GM19238 (cell line): ENCODE data around the gene ABCA7.

Source experiments
- DNase-seq: peaks from one replicate; pipeline ENCODE4 v3.0.0; 2011; ENCODE audit warnings: low spot score; ENCODE audit not compliant: insufficient read length

The ABCA7 gene

DNA sequence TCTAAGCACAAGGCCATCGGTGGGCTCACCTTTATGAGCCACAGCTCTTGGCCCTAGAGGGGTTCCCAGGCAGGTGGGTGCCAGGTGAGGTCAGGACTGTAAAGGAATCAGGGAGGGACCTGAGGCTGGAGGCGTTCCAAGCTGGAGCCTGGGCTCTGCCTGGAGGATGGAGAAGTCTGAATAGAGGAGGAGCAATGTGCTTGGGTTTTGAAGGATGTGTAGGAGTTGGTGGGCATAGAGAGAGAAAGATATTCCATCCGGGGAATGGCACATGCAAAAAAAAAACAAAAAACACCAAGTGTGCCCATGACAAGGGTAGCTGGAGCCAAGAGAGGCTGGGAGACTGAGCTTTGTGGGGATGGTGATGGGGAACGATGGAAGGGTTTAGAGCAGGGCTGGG lies 37.3 kb upstream of the ABCA7 start:
- DNase-seq: no peak

- DNase-seq: no peak
Observed at GRCh38 chr19:1003283-1003682, 36.6 kb upstream of the ABCA7 start.

DNA sequence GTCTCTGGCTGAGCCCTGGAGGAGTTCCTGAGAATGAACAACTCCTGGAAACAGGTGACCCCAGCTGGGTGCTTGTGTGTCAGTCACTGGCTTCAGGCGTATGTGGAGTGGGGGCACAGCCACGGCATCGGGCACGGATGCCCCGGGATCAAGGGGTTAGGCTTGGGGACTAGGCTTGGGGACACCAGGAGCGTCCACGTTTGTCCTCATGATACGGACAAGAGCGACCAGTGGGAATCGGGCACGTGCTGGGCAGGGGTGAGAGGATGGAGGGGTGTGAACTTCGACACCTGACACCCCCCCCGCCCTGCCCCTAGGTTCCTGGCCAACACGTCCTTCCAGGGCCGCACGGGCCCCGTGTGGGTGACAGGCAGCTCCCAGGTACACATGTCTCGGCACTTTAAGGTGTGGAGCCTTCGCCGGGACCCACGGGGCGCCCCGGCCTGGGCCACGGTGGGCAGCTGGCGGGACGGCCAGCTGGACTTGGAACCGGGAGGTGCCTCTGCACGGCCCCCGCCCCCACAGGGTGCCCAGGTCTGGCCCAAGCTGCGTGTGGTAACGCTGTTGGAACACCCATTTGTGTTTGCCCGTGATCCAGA lies 35.6 kb upstream of the ABCA7 start:
- no peak for DNase-seq

GRCh38 chr19:1004803-1005664 lies 34.9 kb upstream of the ABCA7 start:
- DNase-seq: no peak

DNA sequence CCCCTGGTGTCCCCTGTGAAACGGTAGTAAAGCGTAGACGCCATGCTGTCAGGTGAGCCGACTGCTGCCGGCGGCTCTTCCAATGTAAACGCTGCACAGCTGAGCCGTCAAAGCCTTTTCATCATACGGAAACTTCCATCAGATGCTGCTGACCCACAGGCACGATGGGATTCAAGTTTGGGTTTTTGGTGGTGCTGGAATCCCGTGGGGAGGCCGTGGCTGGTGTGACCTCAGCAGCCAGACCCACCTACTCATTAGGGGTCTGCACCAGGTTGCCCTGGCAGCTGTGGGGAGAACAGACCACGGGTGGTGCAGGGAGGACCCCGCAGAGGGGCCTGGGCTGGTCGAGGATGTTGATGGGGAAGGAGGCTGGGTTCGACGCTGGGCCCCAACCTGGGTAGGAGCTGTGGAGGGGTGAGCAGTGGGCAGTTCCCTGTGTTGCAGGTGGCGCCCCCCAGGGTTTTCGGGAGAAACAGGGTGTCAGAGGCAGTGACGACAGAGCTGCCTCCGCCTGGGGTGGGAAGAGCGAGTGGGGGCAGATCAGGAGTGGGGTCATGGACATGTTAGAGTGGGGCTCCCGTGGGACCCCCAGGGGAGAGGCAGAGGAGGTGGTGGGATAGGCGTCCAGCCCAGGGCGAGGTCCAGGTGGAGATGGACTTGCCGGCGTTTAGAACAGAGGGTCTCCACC lies 33.1 kb upstream of the ABCA7 start:
- no peak for DNase-seq

- no peak for DNase-seq
Observed at GRCh38 chr19:1007399-1008251, 32.3 kb upstream of the ABCA7 start.

- no peak for DNase-seq
Observed at GRCh38 chr19:1008268-1009040, 31.5 kb upstream of the ABCA7 start.

DNA sequence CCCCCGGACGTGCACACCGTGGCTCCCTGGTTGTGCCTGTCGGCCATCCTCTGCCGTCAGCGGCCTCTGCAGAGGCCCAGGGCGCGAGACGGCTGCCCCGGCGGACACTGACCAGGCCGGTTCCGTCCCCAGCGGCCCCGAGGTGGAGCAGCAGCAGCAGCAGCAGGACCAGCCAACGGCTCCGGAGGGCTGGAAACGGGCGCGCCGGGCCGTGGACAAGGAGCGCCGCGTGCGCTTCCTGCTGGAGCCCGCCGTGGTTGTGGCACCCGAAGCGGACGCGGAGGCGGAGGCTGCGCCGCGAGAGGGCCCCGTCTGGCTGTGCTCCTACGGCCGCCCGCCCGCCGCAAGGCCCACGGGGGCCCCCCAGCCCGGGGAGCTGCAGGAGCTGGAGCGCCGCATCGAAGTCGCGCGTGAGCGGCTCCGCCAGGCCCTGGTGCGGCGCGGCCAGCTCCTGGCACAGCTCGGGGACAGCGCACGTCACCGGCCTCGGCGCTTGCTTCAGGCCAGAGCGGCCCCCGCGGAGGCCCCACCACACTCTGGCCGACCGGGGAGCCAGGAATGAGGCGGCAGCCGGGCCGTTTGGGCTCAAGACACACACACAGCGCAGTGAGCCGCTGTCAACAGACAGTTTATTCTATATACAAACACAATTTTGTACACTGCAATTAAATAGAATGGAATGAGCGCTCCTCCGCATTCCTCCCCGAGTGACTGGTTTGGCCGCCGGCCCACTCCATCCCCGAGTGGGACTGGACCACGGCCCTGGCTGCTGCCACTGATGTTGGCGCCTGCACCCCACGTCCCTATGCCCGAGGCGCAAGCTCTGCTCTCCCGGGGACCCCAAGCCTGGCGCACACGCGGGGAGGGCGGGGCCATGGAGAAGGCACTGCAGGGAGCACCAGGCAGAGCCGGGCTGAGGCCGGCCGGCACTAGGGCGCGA lies 30.6 kb upstream of the ABCA7 start:
- no peak for DNase-seq

DNA sequence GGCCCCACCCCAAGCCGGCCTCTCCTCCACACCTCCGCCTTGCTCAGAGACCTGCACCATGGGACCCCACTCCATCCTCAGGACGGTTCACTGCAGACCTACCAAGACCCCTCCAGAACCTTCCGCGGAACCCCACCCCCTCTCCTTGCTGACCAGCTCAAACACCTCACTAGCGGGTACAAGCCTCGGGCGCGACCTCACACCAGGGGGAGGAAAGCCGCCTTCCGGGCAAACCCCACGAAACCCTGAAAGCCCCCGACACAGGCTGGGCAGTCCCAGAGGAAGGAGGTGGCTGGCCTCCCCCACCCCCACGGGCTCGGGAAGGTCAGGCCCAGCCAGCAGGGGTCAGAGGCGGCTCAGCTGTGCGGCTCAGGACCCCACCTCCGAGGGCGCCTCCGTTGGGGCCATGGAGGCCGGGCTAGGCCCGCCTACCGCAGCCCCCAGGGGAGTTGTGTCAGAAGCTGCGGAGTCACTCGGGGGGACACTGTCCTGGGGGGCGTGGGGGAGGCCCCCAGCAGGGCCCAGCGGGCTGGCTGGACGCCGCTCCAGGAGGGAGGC lies 29.8 kb upstream of the ABCA7 start:
- DNase-seq: no peak

DNA sequence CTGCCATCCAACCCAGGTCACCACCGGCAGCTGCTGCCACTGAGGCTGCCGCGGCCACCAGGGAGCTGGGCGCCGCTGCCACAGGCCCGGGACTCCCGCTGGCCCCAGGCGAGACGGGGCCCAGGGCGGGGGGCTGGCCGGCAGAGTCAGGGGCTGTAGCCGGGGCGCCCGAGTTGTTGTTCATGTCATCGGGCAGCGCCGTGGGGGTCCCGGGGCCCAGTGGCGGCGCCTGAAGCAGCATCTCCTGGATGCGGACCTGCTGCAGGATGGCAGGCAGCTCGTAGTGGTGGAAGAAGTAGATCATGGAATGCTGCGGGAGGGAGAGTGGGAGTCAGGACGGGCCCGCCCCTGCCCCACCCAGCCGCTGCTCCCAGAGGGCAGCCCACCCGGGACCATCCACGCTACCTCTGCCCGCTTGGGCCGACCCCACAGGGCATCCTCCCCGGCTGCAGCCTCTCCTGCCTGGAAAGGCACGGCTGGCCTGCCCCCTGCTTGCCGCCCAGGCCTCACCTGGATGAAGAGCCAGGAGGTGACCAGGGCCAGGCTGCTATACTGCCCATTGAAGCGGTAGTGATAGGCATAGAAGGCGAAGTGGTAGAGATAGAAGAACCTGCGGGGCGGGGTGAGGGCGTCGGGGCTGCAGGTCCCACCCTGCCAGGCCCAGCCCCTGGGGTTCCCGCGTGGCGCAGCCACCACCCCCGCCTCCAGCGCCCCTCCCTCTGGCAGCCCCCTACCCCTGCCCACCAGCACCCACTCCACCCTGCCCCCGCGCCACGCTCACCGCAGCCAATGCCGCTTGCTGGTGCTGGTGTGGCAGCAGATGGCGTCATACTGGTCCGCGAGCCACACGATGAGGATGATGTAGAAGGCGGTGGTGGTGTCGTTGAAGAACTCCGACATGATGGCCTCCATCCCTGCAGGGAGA lies 29.1 kb upstream of the ABCA7 start:
- DNase-seq: no peak

DNA sequence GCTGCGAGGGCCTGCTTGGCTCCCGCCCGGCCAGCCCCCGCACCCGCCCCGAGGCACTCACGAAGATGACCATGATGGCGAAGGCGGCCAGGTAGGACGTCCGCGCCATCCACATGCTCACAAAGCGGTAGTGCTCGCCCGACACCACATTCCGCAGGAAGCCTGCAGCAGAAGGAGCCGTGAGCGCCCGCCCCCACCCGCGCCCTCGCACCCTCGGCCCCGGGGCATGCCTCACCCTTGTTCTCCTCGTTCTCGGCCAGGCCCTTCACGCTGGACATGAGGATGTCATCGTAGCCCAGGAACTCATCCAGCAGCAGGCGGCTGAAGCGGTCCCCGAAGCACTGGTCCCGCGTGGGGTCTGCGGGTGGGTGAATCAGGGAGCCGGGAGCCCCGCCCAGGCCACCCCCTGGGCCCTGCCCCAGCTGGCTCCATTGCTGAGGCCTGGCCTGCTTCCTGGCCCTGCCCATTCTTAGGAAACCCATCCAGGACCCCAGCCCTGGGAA lies 28.0 kb upstream of the ABCA7 start:
- no peak for DNase-seq

GRCh38 chr19:1012334-1012733 lies 27.6 kb upstream of the ABCA7 start:
- DNase-seq: no peak

- no peak for DNase-seq
Observed at GRCh38 chr19:1013218-1013617, 26.7 kb upstream of the ABCA7 start.

DNA sequence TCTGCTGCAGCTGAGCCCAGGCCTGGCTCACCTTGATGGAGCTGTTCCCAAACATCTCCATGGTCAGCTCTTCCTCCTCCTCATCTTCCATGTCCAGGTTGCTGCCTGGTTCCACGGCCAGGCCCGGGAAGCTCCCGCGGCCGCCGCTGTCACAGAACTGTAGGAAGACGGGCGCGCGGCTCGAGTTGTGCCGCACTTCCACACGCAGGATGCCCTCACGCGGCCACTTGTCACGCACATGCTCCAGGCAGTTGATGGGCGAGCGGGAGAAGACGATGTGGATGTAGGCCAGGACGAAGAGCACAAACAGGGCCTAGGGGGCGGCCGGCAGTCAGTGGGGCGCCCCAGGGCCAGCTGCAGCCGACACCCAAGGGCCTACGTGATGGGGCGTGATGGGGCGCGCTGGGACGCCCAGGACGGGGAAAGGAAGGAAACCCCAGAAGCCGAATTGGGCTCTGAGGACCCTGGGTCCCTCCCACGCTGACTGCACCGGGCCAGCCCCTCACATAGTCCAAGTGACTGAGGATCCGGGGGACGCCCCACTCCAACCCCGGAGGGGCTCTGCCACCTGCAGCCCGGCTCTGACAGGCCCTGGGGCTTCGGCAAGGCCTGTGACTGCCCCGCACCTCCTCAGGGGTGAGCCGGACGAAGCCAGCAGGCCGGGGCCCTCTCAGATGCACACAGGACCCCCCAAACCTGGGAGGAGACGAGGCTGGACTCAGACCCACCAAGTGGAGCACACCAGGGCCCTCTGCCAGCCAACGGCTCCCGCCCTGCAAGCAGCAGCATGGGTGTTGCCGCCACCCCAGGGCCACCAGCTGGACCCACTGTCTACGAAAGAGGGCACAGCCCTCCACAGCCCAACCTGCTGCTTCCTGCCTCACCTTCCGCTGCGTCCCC lies 25.5 kb upstream of the ABCA7 start:
- DNase-seq: no peak

GRCh38 chr19:1015061-1015781 lies 24.7 kb upstream of the ABCA7 start:
- DNase-seq: no peak
